Tibial nerve (tissue), 4 donors: ENCODE measurements around the gene DENND5B. TPM values are rescaled to one million over a fixed set of nuclear protein-coding genes. Genes with fewer than 3 reads are reported as not detected.

Source experiments
- DNase-seq, 2 donors: peaks; one replicate each; pipeline ENCODE4 v3.0.0-alpha.2; 2019; ENCODE audit warnings: low spot score in 2 of 2
- H3K27ac ChIP-seq, 4 donors: fragments of 200-600 bp; sonication (generic) in 3 of 4; one replicate each; pipeline ENCODE4 v1.5.1; 2017 to 2019; ENCODE audit warnings: mild to moderate bottlenecking in 1 of 4
- H3K27me3 ChIP-seq, 2 donors: fragments of 200-600 bp; sonication (generic) in 1 of 2; one replicate each; pipeline versions ENCODE4 v1.5.1 to v1.6.0; 2017 to 2019
- H3K36me3 ChIP-seq, 3 donors: fragments of 200-600 bp; sonication (generic); one replicate each; pipeline ENCODE4 v1.5.1; 2018 to 2019
- H3K4me1 ChIP-seq, 4 donors: fragments of 200-600 bp; sonication (generic) in 3 of 4; one replicate each; pipeline ENCODE4 v1.5.1; 2017 to 2019
- H3K4me3 ChIP-seq, 4 donors: fragments of 200-600 bp; sonication (generic) in 3 of 4; one replicate each; pipeline ENCODE4 v1.5.1; 2017 to 2019; ENCODE audit warnings: mild to moderate bottlenecking in 1 of 4, moderate library complexity in 1 of 4
- H3K9me3 ChIP-seq, 4 donors: fragments of 200-600 bp; sonication (generic) in 3 of 4; one replicate each; pipeline ENCODE4 v1.5.1; 2017 to 2019
- EP300 ChIP-seq, 2 donors: sonication (generic); formaldehyde crosslinking; IDR thresholded peaks; one replicate each; pipeline ENCODE4 v1.6.1; 2017; ENCODE audit warnings: antibody characterized with exemption in 2 of 2, mild to moderate bottlenecking in 1 of 2
- POLR2A ChIP-seq, 2 donors: fragments of 450-650 bp; IDR thresholded peaks; one replicate each; pipeline ENCODE4 v1.6.1; 2017; ENCODE audit warnings: antibody characterized with exemption in 2 of 2, mild to moderate bottlenecking in 2 of 2, moderate library complexity in 2 of 2
- WGBS, 2 donors: methylation state at CpG; one replicate each; pipeline ENCODE4 v1.1.5; 2018; 5-methylcytosine and 5-hydroxymethylcytosine counted together
- total RNA-seq, 4 donors: library from RNA; depleted of rRNA; stranded (reverse); fragments of >200 nt; gene quantifications; one replicate each; pipeline ENCODE4 v1.1.0, GENCODE V29; 2016
- TF ChIP-seq, protein P1 (sequence below), 5 experiments: fragments of 200-600 bp in 3 of 5; fragments of 450-650 bp in 2 of 5; sonication (generic) in 3 of 5; IDR thresholded peaks; one replicate each; pipeline ENCODE4 v1.5.1; 2016 to 2019; ENCODE audit warnings: antibody characterized with exemption in 5 of 5, mild to moderate bottlenecking in 3 of 5, moderate library complexity in 2 of 5

Gene DENND5B
- total RNA-seq, 4 donors from 2014 or later: 22.6 to 55.7 (median 42.8) TPM

GRCh38 chr12:31518680-31519227 is 72.2 kb downstream of the DENND5B start:
- no peaks in the 10 kb centered on the region for H3K9me3 ChIP-seq
- DNase-seq: no peak
- peaks cover 3 to 38% (median 18%) of the 10 kb centered on the region in 4 donors for H3K4me1 ChIP-seq
- WGBS, 2 donors: 21 to 33% methylated on average over 4 of the region's 4 CpGs
- H3K27me3 ChIP-seq: no peaks in the 10 kb centered on the region
- H3K27ac ChIP-seq: peak overlapping the region in 2 of 4 donors; percentile 11 to 32
- TF ChIP-seq POLR2A (IDR thresholded peaks at IDR 0.05): no peak
- TF ChIP-seq EP300 (IDR thresholded peaks at IDR 0.05): no peak
- TF ChIP-seq, protein P1, sequence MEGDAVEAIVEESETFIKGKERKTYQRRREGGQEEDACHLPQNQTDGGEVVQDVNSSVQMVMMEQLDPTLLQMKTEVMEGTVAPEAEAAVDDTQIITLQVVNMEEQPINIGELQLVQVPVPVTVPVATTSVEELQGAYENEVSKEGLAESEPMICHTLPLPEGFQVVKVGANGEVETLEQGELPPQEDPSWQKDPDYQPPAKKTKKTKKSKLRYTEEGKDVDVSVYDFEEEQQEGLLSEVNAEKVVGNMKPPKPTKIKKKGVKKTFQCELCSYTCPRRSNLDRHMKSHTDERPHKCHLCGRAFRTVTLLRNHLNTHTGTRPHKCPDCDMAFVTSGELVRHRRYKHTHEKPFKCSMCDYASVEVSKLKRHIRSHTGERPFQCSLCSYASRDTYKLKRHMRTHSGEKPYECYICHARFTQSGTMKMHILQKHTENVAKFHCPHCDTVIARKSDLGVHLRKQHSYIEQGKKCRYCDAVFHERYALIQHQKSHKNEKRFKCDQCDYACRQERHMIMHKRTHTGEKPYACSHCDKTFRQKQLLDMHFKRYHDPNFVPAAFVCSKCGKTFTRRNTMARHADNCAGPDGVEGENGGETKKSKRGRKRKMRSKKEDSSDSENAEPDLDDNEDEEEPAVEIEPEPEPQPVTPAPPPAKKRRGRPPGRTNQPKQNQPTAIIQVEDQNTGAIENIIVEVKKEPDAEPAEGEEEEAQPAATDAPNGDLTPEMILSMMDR (IDR thresholded peaks at IDR 0.05): no peak
- H3K36me3 ChIP-seq: no peaks in the 10 kb centered on the region
- H3K4me3 ChIP-seq: no peak overlapping the region

- 62 to 63% methylated on average over 1 of the region's 1 CpG for WGBS, 2 donors
- H3K36me3 ChIP-seq: no peaks in the 10 kb centered on the region
- peak overlapping the region in 1 of 4 donors; percentile 13 for H3K27ac ChIP-seq
- DNase-seq: no peak
- H3K4me3 ChIP-seq: no peak overlapping the region
- peaks cover 3 to 38% (median 18%) of the 10 kb centered on the region in 4 donors for H3K4me1 ChIP-seq
- H3K9me3 ChIP-seq: no peaks in the 10 kb centered on the region
- TF ChIP-seq POLR2A (IDR thresholded peaks at IDR 0.05): no peak
- TF ChIP-seq, protein P1 (IDR thresholded peaks at IDR 0.05): no peak
- no peak for TF ChIP-seq EP300 (IDR thresholded peaks at IDR 0.05)
- no peaks in the 10 kb centered on the region for H3K27me3 ChIP-seq
Observed at GRCh38 chr12:31517994-31518393, 72.9 kb downstream of the DENND5B start.

GRCh38 chr12:31516702-31517101 is 74.2 kb downstream of the DENND5B start:
- DNase-seq: no peak
- Histone ChIP-seq H3K9me3 (no peaks in the 10 kb centered on the region), H3K27me3 (no peaks in the 10 kb centered on the region), H3K27ac (no peak overlapping the region), H3K36me3 (no peaks in the 10 kb centered on the region), H3K4me1 (peaks cover 3 to 31% (median 18%) of the 10 kb centered on the region in 4 donors), H3K4me3 (no peak overlapping the region)
- no peak for TF ChIP-seq POLR2A (IDR thresholded peaks at IDR 0.05)
- TF ChIP-seq, protein P1 (IDR thresholded peaks at IDR 0.05): no peak
- WGBS, 2 donors: 76 to 83% methylated on average over 2 of the region's 2 CpGs

DNA sequence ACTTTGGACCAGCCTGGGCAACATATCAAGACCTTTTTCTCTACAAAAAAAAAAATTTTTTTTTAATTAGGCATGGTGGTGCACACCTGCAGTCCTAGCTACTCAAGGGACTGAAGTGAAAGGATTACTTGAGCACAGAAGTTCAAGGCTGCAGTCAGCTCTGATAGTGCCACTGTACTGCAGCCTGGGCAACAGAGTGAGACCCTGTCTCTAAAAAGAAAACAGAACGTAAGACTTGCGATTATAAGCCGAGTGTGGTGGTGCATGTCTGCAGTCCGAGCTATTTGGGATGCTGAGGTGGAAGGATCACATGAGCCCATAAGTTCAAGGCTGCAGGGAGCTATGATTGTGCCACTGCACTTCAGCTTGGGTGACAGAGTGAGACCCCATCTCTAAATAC is 76.0 kb downstream of the DENND5B start:
- no peak for DNase-seq
- TF ChIP-seq POLR2A (IDR thresholded peaks at IDR 0.05) (no peak), EP300 (IDR thresholded peaks at IDR 0.05) (no peak)
- TF ChIP-seq, protein P1 (IDR thresholded peaks at IDR 0.05): no peak
- Histone ChIP-seq H3K27me3 (no peaks in the 10 kb centered on the region), H3K27ac (no peak overlapping the region), H3K36me3 (no peaks in the 10 kb centered on the region), H3K9me3 (no peaks in the 10 kb centered on the region), H3K4me3 (no peak overlapping the region), H3K4me1 (peaks cover 3 to 27% (median 16%) of the 10 kb centered on the region in 4 donors)
- WGBS, 2 donors: 92 to 95% methylated on average over 4 of the region's 4 CpGs

GRCh38 chr12:31510034-31510433 is 80.9 kb downstream of the DENND5B start:
- peaks cover 0 to 2% (median 0%) of the 10 kb centered on the region in 4 donors for H3K9me3 ChIP-seq
- TF ChIP-seq, protein P1 (IDR thresholded peaks at IDR 0.05): no peak
- TF ChIP-seq POLR2A (IDR thresholded peaks at IDR 0.05) (no peak), EP300 (IDR thresholded peaks at IDR 0.05) (no peak)
- no peaks in the 10 kb centered on the region for H3K27me3 ChIP-seq
- H3K4me3 ChIP-seq: no peak overlapping the region
- H3K27ac ChIP-seq: no peak overlapping the region
- no peak for DNase-seq
- H3K36me3 ChIP-seq: no peaks in the 10 kb centered on the region
- H3K4me1 ChIP-seq: peaks cover 0 to 18% (median 6%) of the 10 kb centered on the region in 4 donors
- 77 to 89% methylated on average over 4 of the region's 4 CpGs for WGBS, 2 donors
